ENCODE results near the gene CMTM7.

Gene CMTM7

GRCh38 chr3:32411442-32411841 is 19.8 kb downstream of the CMTM7 start:
- no peak overlapping the region for H3K27ac ChIP-seq (ENCODE audit: low read depth, low read length)
- no peak overlapping the region for H3K9ac ChIP-seq (ENCODE audit: low read length in 5 of 5)
- H3K36me3 ChIP-seq (ENCODE audit: control insufficient read depth in 5 of 5, insufficient read depth in 5 of 5, low read length in 5 of 5): no peaks in the 10 kb centered on the region
- peaks cover 0 to 18% (median 6%) of the 10 kb centered on the region in 5 donors for H3K4me1 ChIP-seq (ENCODE audit: control insufficient read depth in 5 of 5, insufficient read depth in 5 of 5, low read length in 5 of 5)
- H3K27me3 ChIP-seq (ENCODE audit: control insufficient read depth in 5 of 5, insufficient read depth in 4 of 5, low read length in 5 of 5): no peaks in the 10 kb centered on the region
- no peaks in the 10 kb centered on the region for H3K9me3 ChIP-seq (ENCODE audit: control insufficient read depth in 5 of 5, low read length in 5 of 5)
- no peak overlapping the region for H3K4me3 ChIP-seq (ENCODE audit: low read depth in 1 of 5, low read length in 5 of 5)

- Histone ChIP-seq H3K4me1 (ENCODE audit: control insufficient read depth in 5 of 5, insufficient read depth in 5 of 5, low read length in 5 of 5) (peaks cover 0 to 18% (median 3%) of the 10 kb centered on the region in 5 donors), H3K27ac (ENCODE audit: low read depth, low read length) (no peak overlapping the region), H3K27me3 (ENCODE audit: control insufficient read depth in 5 of 5, insufficient read depth in 4 of 5, low read length in 5 of 5) (no peaks in the 10 kb centered on the region), H3K9me3 (ENCODE audit: control insufficient read depth in 5 of 5, low read length in 5 of 5) (no peaks in the 10 kb centered on the region), H3K9ac (ENCODE audit: low read length in 5 of 5) (no peak overlapping the region), H3K36me3 (ENCODE audit: control insufficient read depth in 5 of 5, insufficient read depth in 5 of 5, low read length in 5 of 5) (no peaks in the 10 kb centered on the region), H3K4me3 (ENCODE audit: low read depth in 1 of 5, low read length in 5 of 5) (no peak overlapping the region)
Observed at GRCh38 chr3:32412887-32413286, 21.2 kb downstream of the CMTM7 start.

GRCh38 chr3:32413845-32414521 is 22.3 kb downstream of the CMTM7 start:
- H3K4me1 ChIP-seq (ENCODE audit: control insufficient read depth in 5 of 5, insufficient read depth in 5 of 5, low read length in 5 of 5): peaks cover 0 to 18% (median 3%) of the 10 kb centered on the region in 5 donors
- no peak overlapping the region for H3K27ac ChIP-seq (ENCODE audit: low read depth, low read length)
- H3K27me3 ChIP-seq (ENCODE audit: control insufficient read depth in 5 of 5, insufficient read depth in 4 of 5, low read length in 5 of 5): no peaks in the 10 kb centered on the region
- H3K9me3 ChIP-seq (ENCODE audit: control insufficient read depth in 5 of 5, low read length in 5 of 5): no peaks in the 10 kb centered on the region
- peak overlapping the region in 1 of 5 donors; percentile 12 for H3K9ac ChIP-seq (ENCODE audit: low read length in 5 of 5)
- H3K36me3 ChIP-seq (ENCODE audit: control insufficient read depth in 5 of 5, insufficient read depth in 5 of 5, low read length in 5 of 5): no peaks in the 10 kb centered on the region
- no peak overlapping the region for H3K4me3 ChIP-seq (ENCODE audit: low read depth in 1 of 5, low read length in 5 of 5)

DNA sequence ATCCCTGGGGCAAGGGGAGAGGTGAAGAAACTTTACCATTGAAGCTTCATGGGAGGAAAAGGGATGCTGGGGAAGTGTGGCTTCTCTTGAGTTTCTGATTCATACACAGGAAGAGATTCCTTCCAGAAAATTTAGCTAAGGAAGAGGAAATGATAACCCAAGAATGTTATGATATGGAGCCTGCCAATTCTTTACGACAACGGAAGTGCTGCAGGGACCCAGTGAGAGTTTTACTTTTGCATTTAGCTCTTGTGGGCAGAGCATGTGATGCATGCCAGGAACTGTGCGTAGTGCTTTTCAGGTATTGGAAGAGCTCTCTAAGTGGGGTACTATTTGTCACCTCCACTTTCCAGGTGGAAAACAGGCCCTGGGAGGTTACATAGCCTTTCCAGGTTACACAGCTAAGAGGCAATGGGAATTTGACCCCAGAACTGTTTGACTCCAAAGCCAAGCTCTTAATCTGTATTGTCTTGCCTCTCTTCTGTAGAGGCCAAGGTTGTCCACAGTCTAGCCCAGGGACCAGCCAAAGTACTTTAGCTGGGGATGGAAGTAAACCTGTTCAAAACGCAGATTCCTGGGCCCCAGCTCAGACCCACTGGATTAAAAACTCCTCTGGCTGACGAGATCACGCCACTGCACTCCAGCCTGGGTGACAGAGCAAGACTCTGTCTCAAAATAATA is 23.0 kb downstream of the CMTM7 start:
- peaks cover 0 to 3% (median 0%) of the 10 kb centered on the region in 5 donors for H3K9me3 ChIP-seq (ENCODE audit: control insufficient read depth in 5 of 5, low read length in 5 of 5)
- H3K4me1 ChIP-seq (ENCODE audit: control insufficient read depth in 5 of 5, insufficient read depth in 5 of 5, low read length in 5 of 5): peaks cover 0 to 19% (median 3%) of the 10 kb centered on the region in 5 donors
- H3K27me3 ChIP-seq (ENCODE audit: control insufficient read depth in 5 of 5, insufficient read depth in 4 of 5, low read length in 5 of 5): no peaks in the 10 kb centered on the region
- H3K27ac ChIP-seq (ENCODE audit: low read depth, low read length): peak overlapping the region; percentile 33
- H3K9ac ChIP-seq (ENCODE audit: low read length in 5 of 5): peak overlapping the region in 1 of 5 donors; percentile 60
- H3K4me3 ChIP-seq (ENCODE audit: low read depth in 1 of 5, low read length in 5 of 5): no peak overlapping the region
- H3K36me3 ChIP-seq (ENCODE audit: control insufficient read depth in 5 of 5, insufficient read depth in 5 of 5, low read length in 5 of 5): no peaks in the 10 kb centered on the region

- Histone ChIP-seq H3K27ac (ENCODE audit: low read depth, low read length) (peak overlapping the region; percentile 13), H3K27me3 (ENCODE audit: control insufficient read depth in 5 of 5, insufficient read depth in 4 of 5, low read length in 5 of 5) (no peaks in the 10 kb centered on the region), H3K4me1 (ENCODE audit: control insufficient read depth in 5 of 5, insufficient read depth in 5 of 5, low read length in 5 of 5) (peaks cover 0 to 52% (median 35%) of the 10 kb centered on the region in 5 donors)
Observed at GRCh38 chr3:32419742-32420125, 28.1 kb downstream of the CMTM7 start.

GRCh38 chr3:32420126-32421038 is 28.7 kb downstream of the CMTM7 start:
- peak overlapping the region; percentile 78 for H3K27ac ChIP-seq (ENCODE audit: low read depth, low read length)

More at GRCh38 chr3:32419742-32420125, 28.1 kb downstream of the CMTM7 start:
- Histone ChIP-seq H3K9me3 (ENCODE audit: control insufficient read depth in 5 of 5, low read length in 5 of 5) (peaks cover 0 to 3% (median 0%) of the 10 kb centered on the region in 5 donors), H3K36me3 (ENCODE audit: control insufficient read depth in 5 of 5, insufficient read depth in 5 of 5, low read length in 5 of 5) (no peaks in the 10 kb centered on the region), H3K9ac (ENCODE audit: low read length in 5 of 5) (no peak overlapping the region), H3K4me3 (ENCODE audit: low read depth in 1 of 5, low read length in 5 of 5) (no peak overlapping the region)

GRCh38 chr3:32421185-32421584 is 29.5 kb downstream of the CMTM7 start:
- Histone ChIP-seq H3K9me3 (ENCODE audit: control insufficient read depth in 5 of 5, low read length in 5 of 5) (peaks cover 0 to 3% (median 0%) of the 10 kb centered on the region in 5 donors), H3K27ac (ENCODE audit: low read depth, low read length) (peak overlapping the region; percentile 78), H3K36me3 (ENCODE audit: control insufficient read depth in 5 of 5, insufficient read depth in 5 of 5, low read length in 5 of 5) (no peaks in the 10 kb centered on the region), H3K9ac (ENCODE audit: low read length in 5 of 5) (no peak overlapping the region), H3K4me3 (ENCODE audit: low read depth in 1 of 5, low read length in 5 of 5) (no peak overlapping the region), H3K4me1 (ENCODE audit: control insufficient read depth in 5 of 5, insufficient read depth in 5 of 5, low read length in 5 of 5) (peaks cover 0 to 51% (median 32%) of the 10 kb centered on the region in 5 donors), H3K27me3 (ENCODE audit: control insufficient read depth in 5 of 5, insufficient read depth in 4 of 5, low read length in 5 of 5) (no peaks in the 10 kb centered on the region)

More at GRCh38 chr3:32420126-32421038, 28.7 kb downstream of the CMTM7 start:
- peak overlapping the region in 1 of 5 donors; percentile 22 for H3K4me3 ChIP-seq (ENCODE audit: low read depth in 1 of 5, low read length in 5 of 5)
- no peaks in the 10 kb centered on the region for H3K27me3 ChIP-seq (ENCODE audit: control insufficient read depth in 5 of 5, insufficient read depth in 4 of 5, low read length in 5 of 5)
- peak overlapping the region in 2 of 5 donors; percentile 17 to 19 for H3K9ac ChIP-seq (ENCODE audit: low read length in 5 of 5)
- peaks cover 0 to 3% (median 0%) of the 10 kb centered on the region in 5 donors for H3K9me3 ChIP-seq (ENCODE audit: control insufficient read depth in 5 of 5, low read length in 5 of 5)
- no peaks in the 10 kb centered on the region for H3K36me3 ChIP-seq (ENCODE audit: control insufficient read depth in 5 of 5, insufficient read depth in 5 of 5, low read length in 5 of 5)
- H3K4me1 ChIP-seq (ENCODE audit: control insufficient read depth in 5 of 5, insufficient read depth in 5 of 5, low read length in 5 of 5): peaks cover 0 to 51% (median 32%) of the 10 kb centered on the region in 5 donors

DNA sequence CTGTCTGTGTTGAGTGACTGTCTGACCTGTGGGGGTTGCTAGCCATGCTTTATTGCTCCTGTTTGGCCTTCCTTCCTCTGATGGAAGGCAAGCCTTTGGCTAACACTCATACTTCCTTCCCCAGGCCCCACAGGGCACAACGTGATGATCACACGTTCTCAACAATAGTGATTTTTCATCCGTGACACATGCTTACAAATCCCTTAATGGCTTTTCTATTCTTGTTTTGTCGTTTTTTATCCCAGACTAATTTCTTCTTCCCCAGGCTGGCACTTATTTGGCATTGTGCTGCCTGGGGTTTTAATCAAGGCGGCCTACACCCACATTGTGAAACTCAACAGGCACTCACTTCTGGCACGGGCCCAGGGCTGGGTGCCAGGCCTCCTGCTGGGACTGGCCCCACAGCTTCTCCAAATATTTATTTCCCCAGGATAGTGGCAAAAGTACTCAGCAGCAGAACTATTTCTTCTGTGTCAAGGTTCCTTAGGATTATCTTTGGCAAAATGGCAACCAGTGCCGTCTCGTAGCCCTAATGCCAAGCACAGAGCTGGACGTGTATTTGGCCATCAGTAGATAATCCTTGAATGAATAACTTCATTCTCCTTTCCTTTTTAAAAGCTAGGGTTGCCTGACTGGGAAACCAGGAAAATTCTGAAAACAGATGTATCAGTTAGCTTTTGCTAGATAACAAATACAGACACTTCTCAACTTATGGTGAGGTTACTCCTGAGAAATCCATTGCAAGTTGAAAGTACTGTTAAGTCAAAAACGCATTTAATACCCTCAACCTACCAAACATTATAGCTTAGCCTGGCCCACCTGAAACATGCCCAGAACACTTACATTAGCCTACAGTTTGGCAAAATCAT is 30.6 kb downstream of the CMTM7 start:
- Histone ChIP-seq H3K27ac (ENCODE audit: low read depth, low read length) (peak overlapping the region; percentile 78), H3K9ac (ENCODE audit: low read length in 5 of 5) (peak overlapping the region in 1 of 5 donors; percentile 34), H3K4me3 (ENCODE audit: low read depth in 1 of 5, low read length in 5 of 5) (peak overlapping the region in 1 of 5 donors; percentile 19), H3K27me3 (ENCODE audit: control insufficient read depth in 5 of 5, insufficient read depth in 4 of 5, low read length in 5 of 5) (no peaks in the 10 kb centered on the region), H3K36me3 (ENCODE audit: control insufficient read depth in 5 of 5, insufficient read depth in 5 of 5, low read length in 5 of 5) (no peaks in the 10 kb centered on the region), H3K9me3 (ENCODE audit: control insufficient read depth in 5 of 5, low read length in 5 of 5) (peaks cover 0 to 3% (median 0%) of the 10 kb centered on the region in 5 donors), H3K4me1 (ENCODE audit: control insufficient read depth in 5 of 5, insufficient read depth in 5 of 5, low read length in 5 of 5) (peaks cover 0 to 51% (median 32%) of the 10 kb centered on the region in 5 donors)

DNA sequence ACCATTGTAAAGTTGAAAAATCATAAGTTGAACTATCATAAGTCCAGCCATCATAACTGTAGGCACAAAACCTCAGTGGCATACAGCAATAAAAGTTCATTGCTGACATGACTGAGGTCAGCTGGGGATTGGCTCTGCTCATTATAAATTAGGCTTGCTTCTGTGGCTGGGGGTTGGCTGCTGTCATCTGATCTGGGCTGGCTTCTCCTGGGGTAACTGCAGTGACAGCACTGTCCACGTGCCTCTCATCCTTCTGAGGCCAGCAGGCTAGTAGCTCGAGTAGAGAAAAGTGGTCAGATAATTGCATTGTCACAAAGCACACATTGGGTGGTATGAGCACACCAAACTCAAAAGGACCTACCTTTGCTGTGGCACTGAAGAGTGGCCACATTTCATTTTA is 31.3 kb downstream of the CMTM7 start:
- H3K27ac ChIP-seq (ENCODE audit: low read depth, low read length): peak overlapping the region; percentile 78
- no peaks in the 10 kb centered on the region for H3K36me3 ChIP-seq (ENCODE audit: control insufficient read depth in 5 of 5, insufficient read depth in 5 of 5, low read length in 5 of 5)
- no peak overlapping the region for H3K4me3 ChIP-seq (ENCODE audit: low read depth in 1 of 5, low read length in 5 of 5)
- peaks cover 0 to 58% (median 32%) of the 10 kb centered on the region in 5 donors for H3K4me1 ChIP-seq (ENCODE audit: control insufficient read depth in 5 of 5, insufficient read depth in 5 of 5, low read length in 5 of 5)
- peaks cover 0 to 3% (median 0%) of the 10 kb centered on the region in 5 donors for H3K9me3 ChIP-seq (ENCODE audit: control insufficient read depth in 5 of 5, low read length in 5 of 5)
- H3K9ac ChIP-seq (ENCODE audit: low read length in 5 of 5): no peak overlapping the region
- H3K27me3 ChIP-seq (ENCODE audit: control insufficient read depth in 5 of 5, insufficient read depth in 4 of 5, low read length in 5 of 5): no peaks in the 10 kb centered on the region

All from subcutaneous abdominal adipose tissue (tissue), 5 donors.